RPMI7951 (cell line): ENCODE data around the gene NIFK. TPM values are rescaled to one million over a fixed set of nuclear protein-coding genes. Genes with fewer than 3 reads are reported as not detected.

ENCODE experiments used
- DNase-seq: peaks from one replicate; pipeline ENCODE4 v3.0.0-alpha.2; 2012; ENCODE audit warnings: low read depth
- total RNA-seq: library from RNA; depleted of rRNA; stranded (reverse); fragments of >200 nt; shearing (Covaris generic); gene quantifications from 2 replicates; pipeline ENCODE4 v1.2.3, GENCODE V29; 2014; rRNA removed

The NIFK gene
- 39.0 and 58.4 TPM in 2 replicates for total RNA-seq

DNA sequence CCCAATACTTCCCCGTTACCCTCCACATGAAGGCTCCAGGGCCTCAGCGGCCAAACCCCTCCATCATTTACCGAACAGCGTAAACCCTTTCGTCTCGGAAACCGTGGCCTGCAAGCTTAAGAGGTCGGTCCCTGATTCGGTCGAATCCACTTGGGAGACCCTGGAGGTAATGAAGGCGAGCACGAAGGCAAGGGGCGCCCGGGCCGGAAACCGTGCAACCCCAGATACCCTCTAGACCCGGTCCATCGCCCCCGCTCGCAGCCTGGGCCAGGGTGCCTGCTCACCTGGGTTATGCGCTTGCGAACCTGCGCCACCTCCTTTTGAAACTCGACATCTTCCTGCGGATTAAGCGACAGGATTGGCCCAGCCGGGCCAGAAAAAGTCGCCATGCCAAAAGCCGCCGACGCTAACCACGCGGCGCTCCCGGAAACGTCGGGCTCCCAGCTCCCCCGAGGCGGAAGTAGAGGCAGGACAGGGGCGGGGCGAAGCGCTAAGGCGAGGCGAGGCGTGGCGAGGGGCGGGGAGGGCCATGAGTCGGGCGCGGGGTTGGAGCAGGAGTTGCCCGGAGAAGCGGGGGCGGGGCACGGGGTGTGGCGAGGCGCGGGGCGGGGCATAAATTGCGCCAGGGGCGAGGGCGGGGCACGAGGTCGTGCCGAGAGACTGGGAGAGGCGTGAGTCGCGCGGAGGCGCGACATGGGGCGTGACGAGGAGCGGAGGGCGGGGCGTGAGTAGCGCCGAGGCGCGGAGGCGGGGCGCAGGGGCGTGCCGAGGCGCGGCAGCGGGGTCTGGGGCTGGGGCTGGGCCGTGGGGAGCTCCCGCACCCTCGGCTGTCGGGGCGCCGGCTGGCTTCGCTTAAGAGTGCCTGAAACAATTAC is at the start of gene NIFK:
NIFK (minus strand) TSS at position 414 of the 875 bp plus-strand sequence; CDS start at position 389, 25 bp downstream.
- DNase-seq, result peak; percentile 96

DNA sequence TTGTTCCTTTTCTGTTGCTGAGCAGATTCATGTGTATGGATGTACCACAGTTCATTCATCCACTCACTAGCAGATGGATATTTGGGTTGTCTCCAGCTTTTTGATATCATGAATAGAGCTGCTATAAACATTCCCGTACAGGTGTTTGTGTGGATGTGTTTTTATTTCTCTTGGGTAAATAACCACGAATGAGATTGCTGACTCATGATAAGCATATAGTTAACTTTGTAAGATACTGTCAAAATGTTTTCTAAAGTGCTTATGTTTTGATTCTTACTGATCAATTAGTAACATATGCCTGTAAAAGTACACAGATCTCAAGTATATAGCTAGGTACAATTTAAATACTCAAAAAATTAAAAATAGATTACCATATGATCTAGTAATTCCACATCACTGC is 46.5 kb upstream of the NIFK start:
- no peak for DNase-seq

DNA sequence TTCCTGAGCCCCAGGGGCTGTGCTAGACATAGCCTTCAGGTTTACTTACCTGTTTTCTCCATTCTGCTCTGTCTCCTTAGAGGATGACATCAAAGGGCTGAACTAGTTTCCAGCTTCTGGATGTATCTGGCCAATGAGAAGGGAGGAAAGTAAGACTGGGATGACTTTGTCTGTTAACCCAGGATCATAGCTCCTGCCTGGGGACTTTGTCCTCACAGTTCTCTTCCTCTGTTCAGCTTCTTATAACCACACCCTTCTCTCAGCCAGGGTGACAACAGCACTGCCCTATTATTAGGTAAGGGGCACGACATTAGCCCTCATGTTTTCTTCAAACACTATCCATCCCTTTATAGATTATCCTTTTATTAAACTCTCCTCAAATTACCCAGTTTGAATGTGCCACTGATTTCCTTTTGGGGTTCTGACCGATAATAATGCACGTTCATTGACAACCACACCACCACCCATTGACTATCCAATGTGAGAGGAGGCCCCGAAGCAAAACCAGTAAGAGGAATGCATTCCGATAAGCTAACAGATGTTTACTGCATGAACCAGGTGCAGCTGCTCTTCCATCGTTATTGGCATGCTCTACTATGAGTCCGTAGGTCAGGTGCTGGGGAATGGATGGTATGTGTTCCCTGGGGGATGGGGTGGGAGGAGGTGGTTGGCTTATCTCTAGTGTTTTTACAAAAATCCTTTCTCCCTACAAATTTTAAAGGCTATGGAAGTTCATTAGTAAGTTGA is 42.2 kb upstream of the NIFK start:
- no peak for DNase-seq

DNA sequence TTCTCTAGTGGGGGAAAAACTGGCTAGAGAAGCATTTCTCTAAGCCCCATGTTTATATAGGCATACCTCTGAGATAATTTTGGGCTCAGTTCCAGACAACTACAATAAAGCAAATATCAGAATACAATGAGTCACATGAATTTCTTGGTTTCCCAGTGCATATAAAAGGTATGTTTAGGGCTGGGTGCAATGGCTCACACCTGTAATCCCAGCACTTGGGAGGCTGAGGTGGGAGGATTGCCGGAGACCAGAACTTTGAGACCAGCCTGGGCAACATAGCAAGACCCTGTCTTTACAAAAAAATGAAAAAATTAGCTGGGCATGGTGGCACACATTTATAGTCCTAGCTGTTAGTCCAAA is 41.0 kb upstream of the NIFK start:
- DNase-seq, result no peak

DNA sequence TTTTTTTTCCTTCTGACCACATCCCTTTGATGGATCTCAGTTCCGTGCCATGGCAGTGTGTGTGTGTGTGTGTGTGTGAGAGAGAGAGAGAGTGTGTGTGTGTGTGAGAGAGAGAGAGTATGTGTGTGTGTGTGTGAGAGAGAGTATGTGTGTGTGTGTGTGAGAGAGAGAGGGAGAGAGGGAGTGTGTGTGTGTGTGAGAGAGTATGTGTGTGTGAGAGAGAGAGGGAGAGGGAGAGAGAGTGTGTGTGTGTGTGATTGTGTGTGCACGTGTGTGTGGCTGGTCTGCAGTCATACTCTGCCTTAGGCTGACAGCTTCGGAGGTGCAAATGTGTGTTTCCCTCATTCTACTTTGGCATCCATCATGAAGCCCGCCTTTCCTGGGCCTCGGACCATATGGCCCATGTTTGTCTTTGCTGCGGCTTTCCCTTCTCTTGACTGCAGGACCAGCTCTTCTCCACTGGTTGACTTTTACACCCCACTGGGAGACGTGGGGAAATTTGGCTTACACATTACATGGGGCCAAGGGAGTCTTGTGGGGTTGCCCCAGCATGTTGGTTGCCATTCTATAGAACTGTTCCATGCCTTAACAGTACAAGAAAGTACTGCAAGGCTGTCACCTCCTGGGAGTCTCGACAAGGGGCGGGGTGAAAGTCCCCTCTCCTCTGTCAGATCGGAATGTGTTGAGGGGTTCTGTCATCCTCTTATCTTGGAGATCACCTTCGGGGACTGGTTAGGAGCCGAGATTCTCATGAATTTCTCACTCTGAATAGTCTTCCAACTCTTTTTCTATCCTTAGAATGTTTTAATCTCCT is 40.4 kb upstream of the NIFK start:
- no peak for DNase-seq

DNA sequence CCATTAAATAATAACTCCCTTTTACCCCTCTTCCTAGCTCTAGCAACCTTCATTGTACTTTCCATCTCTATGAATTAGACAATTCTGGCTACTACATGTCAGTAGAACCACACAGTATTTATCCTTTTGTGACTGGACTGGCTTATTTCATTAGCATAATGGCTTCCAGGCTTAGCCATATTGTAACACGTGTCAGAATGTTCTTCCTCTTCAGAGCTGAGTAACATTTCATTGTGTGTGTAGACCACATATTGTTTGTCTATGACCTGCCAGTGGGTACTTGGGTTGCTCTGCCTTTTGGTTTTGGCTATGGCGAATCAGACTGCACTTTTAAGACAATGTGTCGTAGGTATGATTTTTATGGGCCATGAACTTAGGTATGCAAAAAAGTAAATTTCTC is 39.7 kb upstream of the NIFK start:
- no peak for DNase-seq

DNA sequence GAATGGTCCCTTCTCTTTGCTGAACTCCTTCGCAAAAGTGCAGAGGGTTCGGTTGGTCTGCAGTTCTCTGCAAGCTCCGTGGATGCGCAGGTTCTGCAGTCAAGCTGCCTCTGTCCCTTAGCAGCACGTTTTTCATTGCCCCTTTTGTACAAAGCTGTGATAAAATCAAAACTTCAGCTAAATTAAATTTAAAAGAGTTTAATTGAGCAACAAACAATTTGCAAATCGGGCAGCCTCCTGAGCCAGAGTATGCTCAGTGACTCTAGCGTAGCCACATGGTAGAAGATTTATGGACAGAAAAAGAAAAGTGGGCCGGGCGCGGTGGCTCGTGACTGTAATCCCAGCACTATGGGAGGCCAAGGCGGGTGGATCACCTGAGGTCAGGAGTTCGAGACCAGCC is 37.6 kb upstream of the NIFK start:
- DNase-seq, result no peak

DNA sequence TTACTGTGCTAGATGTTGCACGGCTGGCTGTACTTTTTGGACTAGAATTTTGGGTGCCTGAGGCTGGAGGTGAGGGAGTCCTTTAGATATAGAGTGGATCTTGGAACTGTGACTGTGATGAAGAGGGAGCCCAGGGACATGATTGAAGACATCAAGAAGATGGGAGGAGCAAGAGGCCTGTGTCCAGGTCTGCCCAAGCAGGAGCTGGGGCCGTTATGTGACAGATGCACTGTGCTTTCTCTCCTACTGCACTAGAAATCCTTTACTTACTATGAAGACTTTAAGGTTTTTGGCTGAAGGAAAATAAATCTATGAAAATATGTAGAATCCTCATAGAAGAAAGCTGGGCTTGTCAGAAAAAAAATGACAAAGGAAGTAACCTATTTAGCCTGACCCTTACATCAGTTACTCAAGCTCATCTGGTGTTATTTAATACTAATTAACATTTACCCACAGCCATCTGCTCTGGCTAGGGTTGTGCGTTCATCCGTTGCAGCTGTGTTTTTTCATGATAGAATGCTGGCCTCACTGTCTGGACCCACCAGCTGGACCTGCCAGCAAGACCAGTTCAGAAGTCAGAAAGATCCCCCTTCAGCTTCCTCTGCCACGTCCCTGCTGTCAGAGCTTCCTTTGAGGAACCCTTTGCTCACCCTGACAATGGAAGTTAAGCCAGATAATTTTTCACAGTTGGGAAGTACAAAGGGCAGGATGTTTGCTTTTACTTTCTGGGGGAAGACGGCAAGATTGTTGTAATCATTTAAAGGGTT is 35.5 kb upstream of the NIFK start:
- DNase-seq, result peak; percentile 50

DNA sequence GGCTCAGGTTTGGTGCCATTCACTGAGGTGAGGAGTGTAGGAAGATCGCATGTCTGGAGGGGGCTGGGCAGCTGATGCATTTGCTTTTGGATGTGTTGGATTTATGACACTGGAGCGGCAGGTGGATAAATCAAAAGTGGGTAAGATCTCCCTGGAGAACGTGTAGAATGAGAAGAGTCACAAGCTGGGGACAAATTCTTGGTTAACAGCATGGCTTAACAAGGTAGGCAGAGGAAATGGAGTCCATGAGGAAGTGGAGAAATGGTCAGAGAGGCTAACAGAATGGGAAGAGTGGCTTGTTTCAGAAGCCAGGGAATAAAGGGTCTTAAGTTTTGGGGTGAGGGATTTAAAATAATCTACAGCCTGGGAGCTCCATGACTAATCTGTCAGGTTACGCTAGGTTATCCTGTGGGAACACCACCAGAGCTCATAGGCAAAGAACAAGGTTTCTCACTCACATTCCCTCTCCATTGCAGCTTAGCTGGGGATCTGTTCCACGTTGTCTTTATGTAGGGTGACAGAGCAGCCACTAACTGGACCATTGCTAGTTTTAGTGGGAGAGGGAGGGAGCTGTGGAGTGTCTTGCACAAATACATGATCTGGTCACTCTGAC is 31.6 kb upstream of the NIFK start:
- no peak for DNase-seq

DNA sequence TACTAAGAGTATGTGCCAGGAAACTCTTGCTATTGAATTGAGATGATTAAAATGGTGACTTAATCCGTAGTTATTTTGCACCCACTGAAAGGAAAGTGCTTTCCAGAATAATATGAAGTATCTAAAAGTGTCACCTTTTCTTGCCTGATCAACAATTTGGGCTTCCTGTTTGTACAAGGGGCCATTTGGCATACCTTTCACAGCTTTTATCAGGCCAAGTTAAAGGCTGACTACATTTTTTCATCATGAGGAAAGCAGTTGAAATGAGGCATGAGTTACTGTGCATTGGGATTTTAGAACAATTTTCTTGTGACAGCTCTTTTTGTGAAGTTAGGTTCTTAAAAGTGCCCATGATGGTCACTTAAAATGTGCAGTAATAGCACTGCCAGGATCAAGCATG is 29.9 kb upstream of the NIFK start:
- DNase-seq, result no peak

DNA sequence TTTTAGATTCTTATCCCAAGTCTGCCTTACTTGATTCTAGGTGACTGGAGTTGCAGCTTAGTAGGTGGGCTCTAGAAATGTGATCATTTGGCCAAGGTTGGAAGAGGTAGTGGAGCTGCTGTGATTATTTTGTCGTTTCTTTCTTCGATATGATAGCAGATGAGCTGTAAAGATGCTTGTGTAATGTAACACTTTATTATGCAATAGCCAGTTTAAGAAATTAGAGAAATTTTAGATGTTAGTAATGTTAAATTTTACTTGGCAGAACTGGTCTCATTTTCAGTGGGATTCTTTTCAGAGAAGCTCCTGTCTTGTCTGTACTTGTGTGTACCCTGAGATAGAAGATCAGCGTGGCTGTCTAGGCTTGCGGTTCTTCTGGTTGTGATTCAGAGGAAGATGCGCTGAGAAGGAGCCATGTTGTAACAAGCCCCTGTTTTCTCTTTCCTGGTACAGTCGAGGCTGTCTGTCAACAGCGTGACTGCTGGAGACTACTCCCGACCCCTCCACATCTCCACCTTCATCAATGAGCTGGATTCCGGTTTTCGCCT is 28.1 kb upstream of the NIFK start:
- no peak for DNase-seq

DNA sequence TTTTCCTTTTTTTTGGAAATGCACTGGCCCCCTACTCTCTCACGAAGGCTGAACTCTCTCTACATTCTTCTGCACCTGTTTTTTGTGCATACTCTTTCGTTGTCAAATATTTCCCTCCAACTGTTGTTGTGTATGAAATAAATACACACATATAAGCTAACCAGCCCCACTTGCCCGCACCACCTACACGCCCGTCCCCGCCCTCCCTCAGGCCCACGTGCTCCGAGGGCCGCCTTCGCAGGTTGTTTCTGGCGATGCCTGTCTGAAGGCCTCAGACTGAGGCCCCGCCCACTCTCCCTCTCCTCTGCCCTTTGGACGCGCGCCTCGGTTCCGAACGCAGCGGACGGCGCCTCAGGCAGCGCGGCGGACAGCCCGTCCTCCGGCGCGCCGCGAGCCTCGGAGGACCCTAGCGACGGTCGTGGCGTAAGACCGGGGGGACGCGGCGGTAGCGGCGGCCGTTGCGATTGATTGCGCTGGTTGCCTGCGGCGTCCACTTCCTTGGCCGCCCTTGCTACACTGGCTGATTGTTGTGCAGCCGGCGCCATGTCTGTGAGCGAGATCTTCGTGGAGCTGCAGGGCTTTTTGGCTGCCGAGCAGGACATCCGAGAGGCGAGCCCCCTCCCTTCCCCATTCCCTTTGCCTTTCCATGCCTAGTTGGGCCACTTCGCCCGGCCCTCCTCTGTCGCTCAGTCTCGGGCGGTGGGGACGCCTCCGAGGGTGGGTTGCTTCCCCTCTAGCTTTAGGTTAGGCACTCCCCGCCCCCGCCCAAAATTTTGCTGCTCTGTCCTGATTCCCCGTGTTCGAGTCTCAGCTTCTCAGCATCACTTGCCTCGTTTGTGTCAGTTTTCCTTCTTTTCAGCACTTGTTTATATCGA is 18.8 kb upstream of the NIFK start, which contains the start of gene TSN:
TSN (plus strand) TSS at position 415 of the 875 bp plus-strand sequence; CDS start at position 544, 129 bp downstream.
- peak; percentile 97 for DNase-seq

DNA sequence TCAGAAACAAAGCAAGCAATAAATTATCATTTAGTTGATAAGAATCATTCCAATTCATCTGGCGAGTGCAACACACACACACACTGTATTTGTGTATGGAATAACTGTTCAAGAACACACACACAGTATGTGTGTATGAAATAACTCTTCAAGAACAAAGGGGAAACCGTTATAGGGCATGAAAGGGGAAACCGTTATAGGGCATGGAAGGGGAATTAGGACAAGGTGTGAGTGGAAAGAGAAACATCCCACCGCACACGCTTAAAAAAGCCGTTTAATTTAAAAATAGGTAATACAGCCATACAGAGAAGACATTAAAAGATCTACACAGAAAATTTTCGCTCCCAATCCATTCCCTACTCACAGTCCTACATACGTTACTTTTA is 18.2 kb upstream of the NIFK start:
- no peak for DNase-seq

DNA sequence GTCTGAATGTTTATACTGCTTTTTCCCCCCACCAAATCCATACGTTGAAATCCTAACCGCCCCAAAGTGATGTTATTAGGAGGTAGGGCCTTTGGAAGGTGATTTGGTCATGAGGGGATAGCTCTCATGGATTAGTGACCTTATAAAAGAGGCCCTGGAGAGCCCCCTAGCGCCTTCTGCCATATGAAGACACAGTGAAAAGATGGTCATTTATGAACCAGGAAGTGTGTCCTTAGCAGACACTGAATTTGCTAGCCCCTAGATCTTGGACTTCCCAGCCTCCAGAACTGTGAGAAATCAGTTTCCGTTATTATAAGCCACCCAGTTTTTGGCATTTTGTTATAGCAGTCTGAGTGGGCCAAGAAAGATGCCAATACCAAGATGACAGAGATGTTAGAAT is 11.5 kb upstream of the NIFK start:
- peak; percentile 63 for DNase-seq

DNA sequence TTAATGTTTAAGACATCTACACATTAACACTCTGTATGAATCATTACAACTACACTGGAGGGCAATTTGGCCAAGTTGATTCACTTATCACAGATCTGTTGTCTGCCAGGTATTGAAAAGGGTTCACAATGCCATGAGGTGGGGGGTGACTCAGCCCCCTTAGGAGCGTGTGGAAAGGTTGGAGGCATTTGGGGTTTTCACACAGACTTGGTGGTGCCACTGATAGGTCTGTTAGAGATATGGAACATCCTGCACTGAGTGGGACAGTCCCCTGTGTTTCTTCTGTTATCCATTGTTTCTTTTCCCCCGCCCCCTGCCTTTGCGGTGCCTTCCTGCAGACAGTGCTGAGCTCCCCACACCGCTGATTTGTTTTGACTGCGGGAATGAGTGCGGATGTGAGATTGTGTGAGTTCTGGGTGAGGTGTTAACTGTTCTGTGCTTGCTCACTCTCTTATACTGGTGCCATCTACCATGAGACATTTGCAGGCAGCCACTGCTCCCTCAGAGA is 9.4 kb upstream of the NIFK start:
- no peak for DNase-seq

DNA sequence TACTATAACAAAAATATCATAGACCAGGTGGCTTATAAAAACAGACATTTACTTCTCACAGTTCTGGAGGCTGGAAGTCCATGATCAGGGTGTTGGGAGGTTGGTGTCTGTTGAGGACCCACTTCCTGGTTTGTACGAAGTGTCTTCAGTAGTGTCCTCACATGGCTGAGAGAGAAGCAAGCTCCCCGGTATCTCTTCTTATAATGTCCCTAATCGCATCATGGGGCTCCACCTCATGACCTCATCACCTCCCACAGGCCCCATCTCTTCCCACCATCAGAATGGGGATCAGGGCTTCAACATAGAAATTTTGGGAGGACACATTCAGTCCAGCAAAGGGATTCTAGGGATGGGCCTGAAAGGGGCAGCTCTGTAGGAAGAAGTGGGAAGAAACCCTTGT is 4.8 kb upstream of the NIFK start:
- no peak for DNase-seq

DNA sequence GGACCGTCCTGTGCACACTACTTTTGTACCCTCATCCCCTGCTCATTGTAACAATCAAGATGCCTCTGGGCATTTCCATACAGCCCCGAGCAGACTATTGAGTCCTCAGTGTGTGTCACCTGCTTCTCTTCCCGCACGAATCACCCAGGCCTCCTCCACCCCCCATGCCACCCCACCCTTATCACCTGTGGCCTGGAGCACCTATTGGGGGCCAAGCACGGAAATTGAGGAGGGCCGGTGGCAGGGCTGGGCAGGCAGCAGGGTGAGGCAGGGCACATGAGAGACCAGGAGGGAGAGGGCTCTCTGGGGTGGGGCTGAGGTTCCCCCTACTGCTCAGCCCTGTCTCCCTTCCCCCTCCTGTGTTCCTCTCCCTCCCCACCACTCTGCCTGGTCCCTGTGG is 4.3 kb upstream of the NIFK start:
- no peak for DNase-seq

DNA sequence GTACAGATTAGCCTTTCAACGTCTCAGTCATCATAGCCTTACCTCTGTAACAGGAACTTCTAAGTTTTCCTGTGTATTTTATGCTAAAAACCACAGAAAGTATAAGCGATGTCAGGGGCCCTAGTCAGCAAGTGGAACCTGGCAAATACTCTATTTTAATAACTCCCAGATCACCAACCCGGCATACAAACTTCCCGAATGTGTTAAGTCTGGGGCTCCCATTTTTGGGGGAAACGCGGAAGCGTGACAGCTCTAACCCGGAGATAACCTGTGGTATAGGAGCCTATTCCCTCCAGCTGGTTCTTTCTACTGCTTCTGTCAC is 574 bp downstream of the NIFK start:
- no peak for DNase-seq

DNA sequence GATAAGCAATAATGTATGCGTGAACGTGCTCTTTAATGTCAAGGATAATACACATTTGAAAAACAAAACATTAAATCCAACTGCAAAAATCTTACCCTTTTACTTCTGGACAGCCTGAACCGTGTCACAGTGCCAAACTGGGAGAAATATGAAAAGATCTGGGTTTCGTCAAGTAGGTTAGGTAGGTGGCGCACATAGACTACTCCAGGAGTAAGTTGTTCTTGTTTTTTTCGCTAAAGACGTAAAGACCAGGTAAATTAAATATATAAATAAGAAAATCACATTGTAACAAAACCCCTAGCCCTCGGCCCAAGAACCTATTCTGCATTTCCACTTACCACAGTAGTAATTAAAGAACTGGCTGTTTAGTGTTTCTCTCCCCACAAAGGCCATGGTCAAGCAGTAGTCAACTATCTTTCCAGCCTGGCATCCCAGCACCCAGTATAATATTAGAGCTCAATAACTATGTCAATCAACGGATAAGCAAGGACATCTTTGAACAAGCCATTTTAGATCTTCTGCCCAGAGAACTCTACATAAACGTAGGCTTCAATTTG is 1.1 kb downstream of the NIFK start:
- DNase-seq, result no peak
